Iris pigment epithelial cell (primary cell): ENCODE results near the gene CLDN1.

Experiments
- DNase-seq: peaks from one replicate; pipeline ENCODE4 v3.0.0-alpha.2; 2011; ENCODE audit warnings: low read depth

CLDN1 gene

GRCh38 chr3:190330936-190331734 lies 8.9 kb upstream of the CLDN1 start:
- DNase-seq: no peak

- peak; percentile 49 for DNase-seq
Measured at GRCh38 chr3:190326930-190327329, 4.7 kb upstream of the CLDN1 start.

GRCh38 chr3:190326361-190326760 lies 4.1 kb upstream of the CLDN1 start:
- DNase-seq: no peak

GRCh38 chr3:190325923-190326322 lies 3.7 kb upstream of the CLDN1 start:
- DNase-seq: peak; percentile 65

- no peak for DNase-seq
Measured at GRCh38 chr3:190323246-190323626, 990 bp upstream of the CLDN1 start.

GRCh38 chr3:190322604-190323245 lies 479 bp upstream of the CLDN1 start:
- peak; percentile 37 for DNase-seq

GRCh38 chr3:190320594-190321362 lies 1.5 kb downstream of the CLDN1 start:
- no peak for DNase-seq

- DNase-seq: peak; percentile 43
Measured at GRCh38 chr3:190319660-190320059, 2.6 kb downstream of the CLDN1 start.

GRCh38 chr3:190318666-190319065 lies 3.6 kb downstream of the CLDN1 start:
- no peak for DNase-seq

- DNase-seq: no peak
Measured at GRCh38 chr3:190314741-190315140, 7.5 kb downstream of the CLDN1 start.

- no peak for DNase-seq
Measured at GRCh38 chr3:190309414-190309813, 12.8 kb downstream of the CLDN1 start.

- DNase-seq: no peak
Measured at GRCh38 chr3:190308154-190308553, 14.1 kb downstream of the CLDN1 start.

- DNase-seq: no peak
Measured at GRCh38 chr3:190307164-190307545, 15.1 kb downstream of the CLDN1 start.

- peak; percentile 92 for DNase-seq
Measured at GRCh38 chr3:190306513-190307163, 15.6 kb downstream of the CLDN1 start.

GRCh38 chr3:190306026-190306425 lies 16.2 kb downstream of the CLDN1 start:
- DNase-seq: no peak

- DNase-seq: peak; percentile 65
Measured at GRCh38 chr3:190305406-190305805, 16.8 kb downstream of the CLDN1 start.

GRCh38 chr3:190303884-190304283 lies 18.4 kb downstream of the CLDN1 start:
- DNase-seq: no peak

GRCh38 chr3:190302212-190302867 lies 19.9 kb downstream of the CLDN1 start:
- DNase-seq: peak; percentile 71

- peak; percentile 71 for DNase-seq
Measured at GRCh38 chr3:190301591-190301990, 20.7 kb downstream of the CLDN1 start.

GRCh38 chr3:190299969-190300368 lies 22.3 kb downstream of the CLDN1 start:
- DNase-seq: no peak

- no peak for DNase-seq
Measured at GRCh38 chr3:190294030-190294429, 28.2 kb downstream of the CLDN1 start.

- no peak for DNase-seq
Measured at GRCh38 chr3:190293621-190294020, 28.6 kb downstream of the CLDN1 start.
